ENCODE results near the gene KCNA2.

KCNA2 gene

DNA sequence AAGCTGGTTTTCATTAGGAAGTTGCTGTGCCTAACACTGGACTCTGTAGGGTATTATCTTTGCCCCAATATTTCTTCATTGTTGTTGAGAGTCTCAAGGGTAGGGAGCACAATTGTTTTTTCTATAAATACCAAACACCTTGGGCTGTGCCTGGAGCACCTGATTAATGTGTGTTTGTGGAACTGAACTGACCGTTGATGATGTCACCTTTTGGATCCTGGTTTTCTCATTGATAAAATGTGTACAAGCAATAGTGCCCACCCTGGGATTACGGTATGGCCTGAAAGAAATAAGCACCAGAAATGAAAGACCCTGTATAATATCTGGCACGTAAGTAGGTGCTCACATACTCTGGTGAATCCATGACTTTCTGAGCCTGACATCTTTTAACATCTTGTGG lies 39.3 kb downstream of the KCNA2 start:
- no peak for DNase-seq (ENCODE audit: low spot score)

DNA sequence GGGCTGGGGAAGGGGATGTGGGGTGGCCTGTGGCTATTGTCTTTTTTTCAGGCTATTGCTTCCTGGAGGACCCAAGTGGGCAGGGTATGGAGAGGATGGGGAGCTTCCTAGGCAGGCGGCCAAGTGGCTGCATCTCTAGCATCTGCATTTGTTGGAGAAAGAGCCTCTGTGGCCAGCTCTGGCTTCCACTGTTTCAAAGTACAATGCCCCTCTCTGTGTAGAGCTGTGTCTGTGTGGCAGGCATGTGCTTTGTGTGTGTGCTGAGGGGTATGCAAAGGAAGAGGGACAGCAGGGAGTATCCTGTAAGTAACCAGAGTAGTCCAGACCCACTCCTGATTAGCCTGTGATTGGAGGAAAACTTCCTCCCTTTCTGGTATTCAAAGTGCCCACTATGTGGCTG lies 40.6 kb downstream of the KCNA2 start:
- no peak for DNase-seq (ENCODE audit: low spot score)

DNA sequence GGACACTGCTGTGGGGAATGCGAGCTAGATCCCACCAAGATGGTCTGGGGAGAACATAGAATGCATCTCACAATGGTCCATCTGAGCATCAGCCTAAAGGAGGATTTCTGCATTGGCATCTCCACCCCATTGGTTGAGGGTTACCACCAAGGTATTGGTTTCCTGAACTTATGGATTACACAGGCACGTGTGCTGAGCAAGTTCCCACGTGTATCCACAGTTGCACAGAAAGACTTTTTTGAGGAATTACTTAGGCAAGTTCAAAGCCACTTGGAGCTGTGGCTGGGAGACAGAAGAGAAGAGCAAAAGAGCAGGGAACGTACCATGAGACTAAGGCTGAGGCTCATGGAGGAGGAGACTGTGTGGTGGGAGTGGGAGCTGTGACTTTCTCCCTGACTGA lies 43.1 kb downstream of the KCNA2 start:
- DNase-seq (ENCODE audit: low spot score): no peak

DNA sequence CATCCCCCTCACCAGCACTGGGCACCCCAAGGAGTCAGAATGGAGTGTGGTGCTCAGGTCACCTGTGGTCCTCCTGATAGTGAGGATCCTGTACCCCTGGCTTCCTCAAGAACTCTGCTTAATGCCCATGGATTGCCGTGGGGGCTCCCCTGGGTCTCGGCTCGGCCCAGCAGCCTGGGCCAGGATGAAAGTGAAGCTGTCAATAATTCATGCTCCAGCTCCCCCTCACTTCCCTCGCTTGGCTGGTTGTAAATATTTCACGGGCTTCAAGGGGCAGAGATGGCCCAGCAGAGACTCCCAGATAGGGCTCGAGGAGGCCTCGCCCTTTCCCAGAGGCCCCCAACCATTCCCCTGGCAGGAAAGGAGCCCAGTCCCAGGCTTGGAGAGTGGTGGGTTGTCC lies 44.6 kb downstream of the KCNA2 start:
- DNase-seq (ENCODE audit: low spot score): no peak

DNA sequence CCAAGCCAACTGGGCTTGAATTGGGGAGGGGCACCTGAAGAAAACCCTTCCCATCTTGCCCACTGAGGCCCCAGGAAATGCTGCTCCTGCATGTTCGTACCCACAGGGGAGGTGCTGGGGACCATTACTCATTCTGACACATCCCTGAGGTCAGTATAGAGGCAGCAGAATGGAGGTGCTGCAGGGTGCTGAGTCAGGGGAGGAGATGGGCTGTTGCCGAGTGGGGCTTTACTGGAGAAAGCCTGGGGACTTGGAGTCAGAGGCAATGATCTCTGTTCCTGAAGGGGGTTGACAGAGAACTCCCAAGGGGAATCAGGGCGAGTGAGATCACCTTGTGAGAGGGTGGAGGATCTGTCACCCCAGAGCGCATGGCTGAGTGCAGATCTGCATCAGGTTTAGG lies 47.0 kb downstream of the KCNA2 start:
- DNase-seq (ENCODE audit: low spot score): no peak

DNA sequence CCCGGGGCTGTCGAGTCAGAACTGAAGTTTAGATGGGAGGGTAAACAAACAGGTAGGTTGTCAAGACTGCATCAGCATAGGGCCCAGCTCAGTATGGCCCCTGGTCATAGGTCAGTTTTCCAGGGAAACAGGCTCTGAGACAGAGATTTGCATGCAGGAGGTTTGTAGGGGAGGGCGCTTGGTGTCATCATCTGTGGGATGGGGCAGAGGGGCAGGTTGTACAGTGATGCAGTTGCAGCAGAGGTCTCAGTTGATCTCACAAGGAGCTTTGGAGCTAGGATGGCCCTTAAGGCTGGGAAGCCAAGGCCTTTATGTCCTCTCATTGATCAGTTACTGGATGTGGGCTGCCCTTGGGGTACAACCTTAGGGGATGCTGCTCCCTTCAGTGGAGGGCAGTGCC lies 48.7 kb downstream of the KCNA2 start:
- no peak for DNase-seq (ENCODE audit: low spot score)

DNA sequence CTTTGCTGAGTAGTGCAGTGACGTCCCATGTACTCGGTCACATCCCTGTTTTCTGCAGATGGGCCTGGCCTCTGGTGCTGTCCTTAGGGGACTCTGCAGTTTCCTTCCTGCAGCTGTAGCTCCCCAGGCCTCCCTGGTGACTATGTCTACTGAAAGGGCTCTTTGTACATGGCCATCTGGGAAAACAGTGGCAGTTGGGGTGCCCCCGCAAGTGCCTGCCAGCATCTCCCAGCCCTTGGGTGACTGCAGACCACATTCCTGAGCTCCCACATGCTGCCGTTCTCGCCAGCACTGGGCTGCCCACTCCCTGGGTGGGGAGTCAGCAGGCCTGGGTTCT lies 49.7 kb downstream of the KCNA2 start:
- DNase-seq (ENCODE audit: low spot score): no peak

DNA sequence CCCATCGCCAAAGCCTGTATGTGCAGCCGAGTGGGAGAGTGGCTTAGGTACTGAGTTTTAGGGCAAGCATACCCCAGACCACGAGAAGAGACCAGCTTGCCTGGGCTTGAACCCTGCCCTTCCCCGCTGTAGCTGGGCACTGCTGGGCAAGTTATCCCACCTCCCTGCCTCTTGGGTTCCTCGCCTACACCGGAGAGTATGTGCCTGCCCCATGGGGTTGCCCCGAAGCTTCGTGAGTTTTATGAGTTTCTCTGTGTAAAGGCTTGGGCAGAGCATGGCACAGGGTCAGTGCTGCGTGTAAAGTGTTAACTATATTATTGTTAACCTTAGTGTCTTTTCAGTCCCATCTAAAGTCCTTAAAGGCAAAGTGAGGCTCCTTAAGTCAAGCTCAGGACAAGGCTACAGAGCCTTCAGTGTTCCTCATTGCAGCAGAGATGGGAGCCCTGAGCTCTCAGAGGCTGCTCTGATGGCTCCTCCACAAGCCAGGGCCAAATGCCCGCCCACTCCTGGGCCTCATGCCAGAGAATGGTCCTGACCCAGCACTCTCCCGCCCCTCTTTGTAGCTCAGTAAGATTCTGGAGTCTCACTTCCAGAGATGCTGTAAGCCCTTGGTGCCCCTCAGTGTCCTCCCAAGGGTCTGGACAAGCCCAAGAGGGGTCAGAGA lies 50.2 kb downstream of the KCNA2 start:
- no peak for DNase-seq (ENCODE audit: low spot score)

DNA sequence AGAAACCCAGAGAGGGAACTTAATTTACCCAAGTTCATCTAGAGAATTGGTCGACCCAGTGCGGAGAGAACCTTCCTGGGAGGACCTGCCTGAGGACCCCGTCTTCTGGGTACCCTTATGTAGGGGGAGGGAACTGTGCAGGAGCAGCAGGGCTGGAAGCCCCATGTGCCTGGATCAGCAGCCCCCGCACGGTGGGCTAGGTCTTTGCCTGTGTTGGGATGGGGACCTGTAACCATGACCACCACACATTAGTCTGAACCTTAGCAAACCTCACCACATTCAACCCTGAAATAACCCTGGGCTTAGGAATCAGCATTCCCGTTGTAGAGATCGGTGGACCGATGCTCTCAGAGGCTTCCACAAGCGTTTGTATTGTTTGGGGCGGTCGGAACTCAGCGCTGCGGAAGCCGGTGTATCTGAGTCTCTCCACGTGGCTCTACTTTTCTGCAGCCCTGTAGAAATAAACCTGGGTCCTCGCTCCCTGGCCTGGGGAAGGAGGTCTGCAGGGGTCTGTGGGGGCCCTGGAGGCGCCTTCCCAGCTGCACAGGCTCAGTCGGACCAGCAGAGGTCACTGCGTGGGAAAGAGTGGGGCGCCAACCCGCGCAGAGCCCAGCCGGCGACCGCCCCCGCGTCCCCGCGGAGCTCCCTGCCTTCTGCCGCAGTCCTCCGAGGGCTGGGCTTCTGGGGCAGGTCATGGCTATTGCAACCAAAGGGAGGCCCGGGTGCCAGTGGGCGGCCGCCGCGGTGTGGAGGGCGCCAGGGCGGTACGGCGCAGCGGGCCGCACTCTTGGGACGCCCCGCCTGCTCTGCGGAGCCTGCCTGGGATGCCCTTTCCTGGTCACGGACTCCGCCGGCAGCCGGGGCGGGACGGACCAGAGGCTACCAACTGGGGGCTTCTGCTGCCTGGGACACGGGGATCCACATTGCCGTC lies 51.0 kb downstream of the KCNA2 start:
- DNase-seq (ENCODE audit: low spot score): peak; percentile 85

DNA sequence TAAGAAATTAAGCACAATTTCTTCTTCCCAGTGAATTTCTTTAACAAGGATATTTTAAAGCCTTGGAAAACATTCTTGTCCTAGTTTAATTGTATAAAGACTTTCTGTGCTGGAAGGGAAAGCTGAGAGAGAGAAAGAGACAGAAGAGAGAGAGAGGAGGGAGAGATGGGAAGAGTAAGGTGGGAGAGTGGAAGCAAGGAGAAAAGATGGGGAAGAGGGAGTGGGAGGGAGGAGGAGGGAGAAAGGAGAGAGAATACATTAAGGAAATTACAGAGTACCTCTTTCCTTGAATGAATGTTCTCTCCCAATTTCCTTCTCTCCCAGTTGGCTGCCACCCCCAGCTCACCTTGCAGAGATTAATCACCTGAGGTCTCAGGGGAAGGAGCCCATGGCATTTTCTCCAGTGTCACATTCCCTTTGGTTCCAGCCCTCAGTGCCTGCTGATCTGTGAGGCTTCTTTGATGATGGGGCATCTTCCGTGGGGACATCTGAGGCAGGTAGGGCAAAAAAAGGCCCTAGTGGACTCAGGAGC lies 54.8 kb downstream of the KCNA2 start:
- DNase-seq (ENCODE audit: low spot score): no peak

DNA sequence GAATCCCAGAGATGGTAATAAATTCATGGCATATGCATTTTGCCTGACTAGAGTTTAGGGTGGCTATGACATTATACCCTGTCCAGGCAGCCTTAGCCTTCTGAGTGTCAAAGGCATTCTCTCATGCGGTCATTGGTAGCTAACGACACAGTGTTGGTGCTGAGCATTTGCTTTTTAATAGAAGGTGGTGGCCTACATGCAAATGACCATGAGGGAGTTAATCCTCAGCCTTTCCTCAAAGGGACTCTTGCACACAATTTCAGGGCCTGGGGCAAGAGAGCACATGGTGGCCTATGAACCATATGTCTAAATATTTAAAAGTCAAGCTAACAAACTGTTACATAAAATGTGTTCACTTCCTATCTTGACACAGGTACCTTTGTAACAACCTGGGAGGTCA lies 56.3 kb downstream of the KCNA2 start:
- DNase-seq (ENCODE audit: low spot score): no peak

DNA sequence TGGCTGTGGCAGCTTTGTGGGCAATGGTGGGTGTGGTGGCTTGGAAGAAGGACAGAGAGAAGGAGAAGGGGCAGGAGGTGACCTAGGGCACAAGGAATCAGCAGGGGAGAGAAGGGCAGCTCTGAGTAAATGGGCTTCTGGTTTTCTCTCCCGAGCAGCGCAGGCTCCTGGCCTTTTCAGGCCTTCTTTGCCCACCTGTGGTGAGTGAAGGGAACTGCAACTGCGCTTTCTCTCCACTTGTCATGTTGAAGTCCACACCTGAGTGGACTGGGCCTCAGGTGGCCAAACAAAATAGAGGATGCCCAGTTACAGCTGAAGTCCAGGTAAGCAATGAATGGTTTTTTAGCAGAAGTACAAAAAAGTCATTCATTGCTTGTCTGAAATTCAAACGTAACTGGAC lies 57.8 kb downstream of the KCNA2 start:
- DNase-seq (ENCODE audit: low spot score): peak; percentile 62

DNA sequence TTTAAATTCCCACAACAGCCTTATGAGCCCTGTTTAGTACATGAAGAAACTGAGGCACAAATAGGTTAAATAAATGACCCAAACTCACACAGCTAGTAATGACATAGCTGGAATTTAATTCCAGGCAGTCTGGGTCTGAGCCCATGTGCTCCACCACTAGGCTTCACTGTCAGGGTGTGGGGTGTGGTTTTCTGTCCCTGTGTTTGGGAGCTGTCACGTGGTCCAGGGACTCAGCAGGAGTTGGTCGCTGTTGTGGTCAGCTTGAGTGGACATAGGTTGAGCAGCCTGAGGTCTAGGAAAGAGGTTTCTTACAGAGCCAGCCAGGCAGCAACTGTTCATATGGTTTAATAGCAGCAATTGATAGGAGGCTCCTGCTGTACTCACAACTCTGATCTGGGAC lies 59.1 kb downstream of the KCNA2 start:
- DNase-seq (ENCODE audit: low spot score): no peak

DNA sequence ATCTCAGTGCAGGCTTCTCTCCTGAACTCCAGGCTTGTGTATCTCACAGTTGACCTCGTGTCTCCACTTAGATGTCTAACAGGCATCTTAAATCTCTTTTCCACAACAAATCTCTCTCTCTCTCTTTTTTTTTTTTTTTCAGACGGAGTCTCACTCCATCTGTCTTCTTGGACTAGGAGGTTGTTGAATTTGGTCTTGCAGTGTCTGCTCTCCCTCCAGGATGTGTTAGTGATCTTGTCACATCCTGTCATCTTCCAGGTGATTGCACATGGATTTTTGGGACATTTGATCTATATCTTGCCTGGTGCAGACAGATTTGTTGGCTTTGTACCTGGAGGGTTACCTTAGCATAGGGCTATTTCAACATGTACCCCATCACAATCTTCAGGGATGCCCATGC lies 60.7 kb downstream of the KCNA2 start:
- DNase-seq (ENCODE audit: low spot score): no peak

DNA sequence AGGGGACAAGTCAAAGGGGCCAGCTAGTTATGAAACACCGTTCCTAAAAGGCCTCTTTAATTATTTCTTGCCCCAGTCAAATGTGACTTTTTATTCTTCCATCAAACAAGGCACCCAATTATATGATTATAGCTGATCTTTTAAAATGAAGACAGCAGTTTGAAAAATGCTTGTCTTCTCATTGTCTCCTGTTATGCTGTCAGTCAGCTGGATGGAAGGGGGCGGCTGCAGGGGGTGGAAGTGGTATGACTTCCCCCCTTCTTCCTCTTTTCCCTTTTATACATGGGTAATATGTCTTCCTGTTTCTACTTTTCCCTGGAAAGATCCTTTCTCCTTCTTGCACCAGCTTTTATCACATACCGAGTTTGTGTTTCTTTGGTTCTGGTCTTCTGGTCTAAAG lies 61.4 kb downstream of the KCNA2 start:
- DNase-seq (ENCODE audit: low spot score): no peak

Data from iPS-NIHi11 (cell line).